Fibroblast of the aortic adventitia (primary cell): ENCODE measurements around the gene PYGL. TPM values are rescaled to one million over a fixed set of nuclear protein-coding genes. Genes with fewer than 3 reads are reported as not detected.
"Not testable (repeated sequence)": the region's sequence is repeated elsewhere in the genome, so short reads cannot be mapped to it uniquely, and the experiment has no call there.

Source experiments
- DNase-seq: peaks from one replicate; pipeline ENCODE4 v3.0.0-alpha.2; 2010; ENCODE audit warnings: low read depth
- H3K4me3 ChIP-seq: 2 replicates; pipeline ENCODE4 v1.5.1; 2011; ENCODE audit warnings: low read depth, mild to moderate bottlenecking, control low read depth, low read length, moderate library complexity
- CTCF ChIP-seq: IDR thresholded peaks from 2 replicates; pipeline ENCODE4 v1.5.1; 2011; ENCODE audit warnings: mild to moderate bottlenecking, low read length, control low read depth, inconsistent platforms; ENCODE audit not compliant: insufficient read depth
- total RNA-seq: library from RNA; depleted of rRNA; stranded (reverse); fragments of >200 nt; gene quantifications from 2 replicates; pipeline ENCODE4 v1.2.3, GENCODE V29; 2012; ENCODE audit warnings: low replicate concordance

Gene PYGL
- total RNA-seq, 1 donor, result 39.3 TPM

- TF ChIP-seq CTCF, result no peak
- DNase-seq, result no peak
Measured at GRCh38 chr14:50917449-50917848, 26.8 kb downstream of the PYGL start.

GRCh38 chr14:50910495-50911420 lies 33.5 kb downstream of the PYGL start:
- DNase-seq, result no peak
- TF ChIP-seq CTCF, result no peak
- no peak overlapping the region for H3K4me3 ChIP-seq

More at GRCh38 chr14:50917449-50917848, 26.8 kb downstream of the PYGL start:
- H3K4me3 ChIP-seq, result no peak overlapping the region

DNA sequence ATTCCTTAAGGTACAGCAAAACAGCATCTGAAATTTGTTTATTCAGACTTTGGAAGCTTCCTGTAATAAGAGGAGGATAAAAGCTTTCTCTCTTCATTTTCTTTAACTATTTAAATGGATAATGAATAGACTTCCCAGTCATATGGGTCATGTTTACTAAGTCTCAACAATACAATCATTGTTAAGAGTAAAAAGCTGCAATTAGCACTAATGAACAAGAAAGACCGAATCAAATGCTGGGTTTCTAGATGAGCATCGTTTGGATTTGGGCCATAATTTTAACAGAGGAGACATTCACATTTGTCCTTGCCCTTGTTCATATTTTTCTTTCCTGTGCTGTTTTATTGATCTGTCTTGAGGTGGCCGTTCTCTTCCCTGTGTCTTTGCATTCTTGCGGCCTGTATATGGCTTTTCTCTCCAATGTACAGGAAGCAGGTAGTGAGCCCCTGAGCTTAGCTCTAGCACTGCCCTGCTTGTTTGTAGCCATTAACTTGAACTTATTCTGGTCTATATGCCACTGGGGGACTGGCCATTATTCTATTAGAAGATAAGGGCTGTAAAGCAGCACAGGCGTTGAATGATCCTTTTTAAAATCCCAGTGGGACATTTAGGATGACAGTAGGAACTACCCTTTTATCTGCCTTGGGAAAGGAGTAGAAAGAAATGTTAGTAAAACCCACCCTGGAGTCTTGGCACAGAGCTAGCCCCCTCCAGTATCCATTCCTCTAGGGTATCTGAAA lies 37.8 kb downstream of the PYGL start:
- H3K4me3 ChIP-seq, result no peak overlapping the region
- no peak for TF ChIP-seq CTCF
- no peak for DNase-seq

- TF ChIP-seq CTCF, result no peak
- no peak overlapping the region for H3K4me3 ChIP-seq
- no peak for DNase-seq
Measured at GRCh38 chr14:50904719-50905118, 39.6 kb downstream of the PYGL start.

- no peak overlapping the region for H3K4me3 ChIP-seq
- DNase-seq, result no peak
- TF ChIP-seq CTCF, result no peak
Measured at GRCh38 chr14:50901361-50901760, 42.9 kb downstream of the PYGL start.

DNA sequence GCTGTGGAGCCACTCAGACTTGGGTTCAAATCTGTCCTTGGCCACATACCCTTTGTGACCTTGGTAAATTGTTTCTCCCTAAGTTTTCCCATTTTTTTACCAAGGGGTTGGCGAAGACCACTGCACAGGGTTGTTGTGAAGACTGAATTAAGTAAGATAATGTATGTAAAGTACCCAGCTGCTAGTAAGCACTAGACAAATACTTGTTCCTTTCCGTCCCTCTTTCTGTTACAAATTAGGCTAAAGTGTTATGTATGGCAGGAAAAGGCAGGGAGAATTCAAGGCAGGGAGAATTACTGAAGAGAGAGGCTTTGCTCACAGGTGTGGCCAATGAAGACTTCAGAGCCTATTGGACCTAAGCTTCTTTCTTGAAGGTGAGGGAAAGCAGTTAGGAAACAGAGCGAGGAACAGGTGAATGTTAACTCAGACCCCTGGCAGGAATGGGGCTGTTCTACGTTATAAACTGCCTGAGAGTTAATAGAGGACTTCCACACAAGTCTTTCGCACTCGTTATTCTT lies 46.6 kb downstream of the PYGL start:
- no peak overlapping the region for H3K4me3 ChIP-seq
- DNase-seq, result no peak
- TF ChIP-seq CTCF, result no peak

DNA sequence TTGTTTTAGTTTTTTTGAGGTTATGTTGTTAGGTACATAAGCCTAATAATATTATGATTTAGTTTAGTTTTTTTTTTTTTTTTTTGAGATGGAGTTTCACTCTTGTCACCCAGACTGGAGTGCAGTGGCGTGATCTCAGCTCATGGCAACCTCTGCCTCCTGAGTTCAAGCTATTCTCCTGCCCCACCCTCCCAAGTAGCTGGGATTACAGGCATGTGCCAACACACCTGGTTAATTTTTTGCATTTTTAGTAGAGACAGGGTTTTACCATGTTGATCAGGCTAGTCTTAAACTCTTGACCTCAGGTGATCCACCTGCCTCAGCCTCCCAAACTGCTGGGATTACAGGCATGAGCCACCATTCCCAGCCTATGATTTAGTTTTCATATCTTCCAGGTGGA lies 47.3 kb downstream of the PYGL start:
- H3K4me3 ChIP-seq, DNase-seq: not testable (repeated sequence)

DNA sequence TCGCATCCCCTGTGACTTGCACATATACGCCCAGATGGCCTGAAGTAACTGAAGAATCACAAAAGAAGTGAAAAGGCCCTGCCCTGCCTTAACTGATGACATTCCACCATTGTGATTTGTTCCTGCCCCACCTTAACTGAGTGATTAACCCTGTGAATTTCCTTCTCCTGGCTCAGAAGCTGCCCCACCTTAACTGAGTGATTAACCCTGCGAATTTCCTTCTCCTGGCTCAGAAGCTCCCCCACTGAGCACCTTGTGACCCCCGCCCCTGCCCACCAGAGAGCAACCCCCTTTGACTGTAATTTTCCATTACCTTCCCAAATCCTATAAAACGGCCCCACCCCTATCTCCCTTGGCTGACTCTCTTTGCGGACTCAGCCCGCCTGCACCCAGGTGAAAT lies 47.9 kb downstream of the PYGL start:
- DNase-seq, H3K4me3 ChIP-seq: not testable (repeated sequence)
